HL-60 (cell line): Measurements from ENCODE around the gene AGPAT1.

ENCODE experiments used
- DNase-seq, 2 experiments: peaks; one replicate each; pipeline ENCODE4 v3.0.0-alpha.2; 2010 to 2020; ENCODE audit warnings: low read depth in 1 of 2, low spot score in 1 of 2
- H3K27ac ChIP-seq: fragments of 250-450 bp; sonication (Bioruptor Pico); replicated peaks from 2 replicates; pipeline ENCODE4 v1.5.1; 2020; ENCODE audit warnings: mild to moderate bottlenecking, moderate library complexity
- H3K27me3 ChIP-seq: fragments of 250-450 bp; sonication (Bioruptor Pico); 2 replicates; pipeline ENCODE4 v1.5.1; 2021; ENCODE audit warnings: mild to moderate bottlenecking, moderate library complexity; ENCODE audit not compliant: insufficient read depth, poor library complexity, severe bottlenecking
- H3K4me3 ChIP-seq: replicated peaks from 2 replicates; pipeline ENCODE4 v1.5.1; 2011; ENCODE audit warnings: mild to moderate bottlenecking, control low read depth, low read length; ENCODE audit not compliant: insufficient read depth
- CTCF ChIP-seq: IDR thresholded peaks from one replicate; pipeline ENCODE4 v1.5.1; 2011; ENCODE audit warnings: low read length, control low read depth, inconsistent platforms; ENCODE audit not compliant: insufficient read depth
- GABPA ChIP-seq: IDR thresholded peaks from 2 replicates; pipeline ENCODE4 v1.6.1; 2012; ENCODE audit warnings: low read depth
- POLR2AphosphoS5 ChIP-seq: IDR thresholded peaks from 2 replicates; pipeline ENCODE4 v1.6.1; 2012; ENCODE audit warnings: low read depth
- REST ChIP-seq: IDR thresholded peaks from 2 replicates; pipeline ENCODE4 v1.6.1; 2012; ENCODE audit warnings: low read depth; ENCODE audit not compliant: insufficient replicate concordance
- SPI1 ChIP-seq: IDR thresholded peaks from 2 replicates; pipeline ENCODE4 v1.6.1; 2012; ENCODE audit warnings: low read depth, mild to moderate bottlenecking, borderline replicate concordance

AGPAT1 gene

DNA sequence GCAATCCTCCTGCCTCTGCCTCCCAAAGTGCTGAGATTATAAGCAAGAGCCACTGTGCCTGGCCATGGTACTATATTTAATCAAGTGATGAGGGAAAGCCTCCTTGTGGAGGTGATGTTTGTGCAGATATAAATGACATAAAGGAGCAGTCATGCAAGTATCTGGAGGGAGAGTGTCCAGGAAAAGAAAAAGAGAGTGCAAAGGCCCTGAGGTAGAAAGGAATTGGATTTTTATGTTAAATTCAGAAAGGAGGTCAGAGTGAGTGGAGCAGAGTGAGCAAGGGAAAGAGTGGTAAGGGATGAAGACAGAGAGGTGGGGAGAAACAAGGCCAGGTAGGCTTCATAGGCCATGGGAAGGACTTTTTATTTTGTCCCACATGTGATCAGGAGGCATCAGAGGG, 38.4 kb downstream of the AGPAT1 start:
- Histone ChIP-seq H3K27ac (no peak overlapping the region), H3K27me3 (no peaks in the 10 kb centered on the region), H3K4me3 (no peak overlapping the region)
- TF ChIP-seq POLR2AphosphoS5 (no peak), CTCF (no peak), SPI1 (no peak), GABPA (no peak), REST (no peak)
- no peak for DNase-seq

- Histone ChIP-seq H3K27ac (no peak overlapping the region), H3K4me3 (no peak overlapping the region), H3K27me3 (no peaks in the 10 kb centered on the region)
- DNase-seq = no peak
- TF ChIP-seq POLR2AphosphoS5 (no peak), GABPA (no peak), CTCF (no peak), SPI1 (no peak), REST (no peak)
Observed at GRCh38 chr6:32133786-32134185, 42.1 kb downstream of the AGPAT1 start.

- no peak overlapping the region for H3K27ac ChIP-seq
- no peaks in the 10 kb centered on the region for H3K27me3 ChIP-seq
- no peak for DNase-seq
- TF ChIP-seq REST (no peak), CTCF (no peak)
- H3K4me3 ChIP-seq = no peak overlapping the region
Observed at GRCh38 chr6:32132110-32132509, 43.8 kb downstream of the AGPAT1 start.
